ENCODE measurements around the gene MTA1. TPM values are rescaled to one million over a fixed set of nuclear protein-coding genes. Genes with fewer than 3 reads are reported as not detected.
A peak's percentile ranks its signal among the peaks of the same experiment; 100 is the strongest.

The MTA1 gene
- total and polyA plus RNA-seq, 4 donors: 3.7 to 28.1 (median 21.0) TPM

DNA sequence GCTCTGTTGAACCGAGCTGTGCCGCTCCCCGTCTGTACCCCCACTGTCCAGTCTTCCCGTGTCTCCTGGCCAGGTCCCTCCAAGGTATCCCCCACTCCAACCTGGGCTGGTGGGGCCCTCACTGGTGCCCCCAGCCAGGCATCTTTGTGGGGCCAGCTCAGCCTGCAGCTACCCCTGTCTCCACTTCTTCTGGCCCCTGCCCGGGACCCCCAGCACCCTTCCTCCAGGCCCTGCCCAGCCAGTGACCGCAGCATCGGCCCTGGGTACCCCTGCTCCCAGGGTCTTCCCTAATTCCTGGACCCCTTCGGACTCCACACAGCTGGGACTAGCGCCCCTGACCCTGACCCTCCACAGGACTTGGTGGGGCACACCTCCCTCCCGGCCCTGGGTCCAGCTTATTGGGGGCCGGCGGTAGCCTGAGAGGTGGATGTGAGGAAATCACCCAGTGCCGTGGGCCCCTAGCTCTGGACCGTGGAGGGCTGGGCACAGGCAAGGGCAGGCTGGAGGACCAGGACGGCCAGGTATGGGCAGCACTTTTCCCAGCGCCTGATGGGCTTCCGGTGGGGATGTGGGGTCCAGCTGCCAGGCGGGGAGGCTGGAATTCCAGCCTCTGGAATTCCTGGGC lies 63.0 kb downstream of the MTA1 start (continued):
- TF ChIP-seq REST (IDR thresholded peaks at IDR 0.05): no peak
- TF ChIP-seq YY1 (IDR thresholded peaks at IDR 0.05): no peak
- TF ChIP-seq HNF4G (IDR thresholded peaks at IDR 0.05): no peak
- TF ChIP-seq MAX (IDR thresholded peaks at IDR 0.05): no peak

DNA sequence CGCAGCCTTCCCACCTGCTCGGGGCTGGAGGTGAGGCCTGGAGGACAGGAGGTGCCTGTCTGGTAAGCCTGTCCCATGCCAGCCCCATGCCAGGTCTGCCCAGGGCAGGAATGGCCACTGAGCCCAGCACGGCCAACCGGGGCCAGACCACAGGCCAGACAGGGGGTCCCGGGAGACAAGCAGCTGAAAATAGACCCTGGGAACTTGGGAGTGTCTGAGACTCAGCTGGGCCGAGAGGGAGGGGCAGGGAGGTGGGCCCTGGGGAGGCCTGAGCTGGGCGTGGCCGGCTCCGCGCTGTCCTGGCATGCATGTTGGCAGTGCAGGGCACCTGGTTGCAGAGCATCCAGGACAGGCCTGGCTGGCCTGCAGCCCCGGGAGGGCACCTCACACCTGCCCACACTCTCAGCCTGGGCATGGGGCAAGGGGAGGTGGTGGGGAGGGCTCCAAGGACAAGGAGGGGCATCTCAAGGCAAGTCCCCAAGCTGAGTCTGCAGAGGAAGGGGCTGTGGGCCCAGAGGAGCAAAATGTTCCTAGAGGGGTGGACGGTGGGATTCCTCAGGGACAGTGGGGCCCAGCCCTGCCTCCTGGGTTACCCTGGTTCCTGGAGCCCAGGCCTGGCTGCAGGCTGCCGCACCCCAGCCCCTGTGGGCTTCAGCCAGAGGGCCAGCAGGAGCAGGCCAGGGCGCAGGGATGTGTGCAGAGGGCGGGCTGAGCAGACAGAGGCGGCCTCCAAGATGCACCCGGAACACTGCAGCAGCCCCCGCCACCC lies 63.9 kb downstream of the MTA1 start:
- WGBS: 78% methylated on average over 18 of the region's 18 CpGs
- TF ChIP-seq ZBTB33 (IDR thresholded peaks at IDR 0.05) (no peak), CTCF (IDR thresholded peaks at IDR 0.05; ENCODE audit: low read depth, low read length, missing input control) (no peak), NR2F2 (IDR thresholded peaks at IDR 0.05) (no peak), MAX (IDR thresholded peaks at IDR 0.05) (no peak), HNF4G (IDR thresholded peaks at IDR 0.05) (no peak), EGR1 (IDR thresholded peaks at IDR 0.05; ENCODE audit: low read depth in 2 of 2) (no peak), YY1 (IDR thresholded peaks at IDR 0.05) (no peak), RAD21 (IDR thresholded peaks at IDR 0.05) (no peak), REST (IDR thresholded peaks at IDR 0.05) (no peak), SP1 (IDR thresholded peaks at IDR 0.05) (no peak), RXRA (IDR thresholded peaks at IDR 0.05) (no peak), HNF4A (conservative IDR thresholded peaks at IDR 0.05) (no peak), FOXA1 (IDR thresholded peaks at IDR 0.05) (no peak), GABPA (IDR thresholded peaks at IDR 0.05 in 1 of 2, conservative IDR thresholded peaks at IDR 0.05 in 1 of 2) (no peak)
- TF ChIP-seq, protein P1, sequence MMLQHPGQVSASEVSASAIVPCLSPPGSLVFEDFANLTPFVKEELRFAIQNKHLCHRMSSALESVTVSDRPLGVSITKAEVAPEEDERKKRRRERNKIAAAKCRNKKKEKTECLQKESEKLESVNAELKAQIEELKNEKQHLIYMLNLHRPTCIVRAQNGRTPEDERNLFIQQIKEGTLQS (IDR thresholded peaks at IDR 0.05): no peak
- H3K4me1 ChIP-seq (ENCODE audit: control insufficient read depth in 4 of 4, insufficient read depth in 4 of 4, low read length in 3 of 4): peaks cover 10 to 39% (median 18%) of the 10 kb centered on the region in 4 donors

More for the DNA sequence above, 63.9 kb downstream of the MTA1 start:
- Histone ChIP-seq H3K9ac (ENCODE audit: low read depth in 1 of 2, low read length in 2 of 2) (no peak overlapping the region), H3K36me3 (ENCODE audit: control insufficient read depth in 4 of 4, insufficient read depth in 3 of 4, low read depth in 1 of 4, low read length in 3 of 4) (peaks cover 0 to 1% (median 0%) of the 10 kb centered on the region in 4 donors), H3K27ac (ENCODE audit: low read depth in 1 of 2, low read length in 2 of 2) (peak overlapping the region in 1 of 2 donors; percentile 85), H3K4me3 (ENCODE audit: low read depth in 1 of 3, low read length in 3 of 3) (no peak overlapping the region), H3K9me3 (ENCODE audit: control insufficient read depth in 4 of 4, low read length in 3 of 4) (no peaks in the 10 kb centered on the region), H3K27me3 (ENCODE audit: control insufficient read depth in 4 of 4, insufficient read depth in 4 of 4, low read length in 3 of 4) (no peaks in the 10 kb centered on the region)
- DNase-seq (ENCODE audit: low spot score): no peak
